ENCODE measurements around the gene ATOSB. TPM values are rescaled to one million over a fixed set of nuclear protein-coding genes. Genes with fewer than 3 reads are reported as not detected.

Gene ATOSB
- total and polyA plus RNA-seq, 2 of the 8 experiments (the other 6 are each of a cell fraction or from before 2014, with no cell fraction given): 6.9 to 10.4 TPM

GRCh38 chr9:35140093-35140492 is 24.4 kb upstream of the ATOSB start:
- H3K4ac ChIP-seq (replicated peaks; ENCODE audit: insufficient read length, low read depth, low read length): no peak overlapping the region
- H2AK5ac ChIP-seq (ENCODE audit: low read depth, low read length): no peak overlapping the region
- no peak overlapping the region for H4K91ac ChIP-seq (replicated peaks; ENCODE audit: insufficient read length, low read length)
- H3K23ac ChIP-seq (ENCODE audit: insufficient read length): no peak overlapping the region
- H2BK20ac ChIP-seq (ENCODE audit: low read length): no peak overlapping the region
- H3K18ac ChIP-seq (ENCODE audit: extremely low read depth, low read length): no peak overlapping the region
- no peak overlapping the region for H4K5ac ChIP-seq (ENCODE audit: insufficient read length, low read depth, low read length)
- H3K9ac ChIP-seq (replicated peaks in 1 of 4; ENCODE audit: extremely low read depth in 1 of 4, low read depth in 3 of 4, low read length in 3 of 4): no peak overlapping the region
- no peak overlapping the region for H3K14ac ChIP-seq (ENCODE audit: insufficient read length)
- H2AFZ ChIP-seq (ENCODE audit: low read length): no peak overlapping the region
- H2BK12ac ChIP-seq (ENCODE audit: low read depth, low read length): no peak overlapping the region
- H3K79me1 ChIP-seq (ENCODE audit: low read depth, low read length): no peaks in the 10 kb centered on the region
- TF ChIP-seq JUN (IDR thresholded peaks at IDR 0.05; ENCODE audit: low read depth, low read length) (no peak), MAFK (IDR thresholded peaks at IDR 0.05; ENCODE audit: low read depth, low read length) (peak; percentile 56; the same call in 1 of the 2 replicates)
- FAIRE-seq (no peak), DNase-seq (ENCODE audit: low read depth in 1 of 2, low spot score in 2 of 2) (no peak)
- H3K79me2 ChIP-seq (ENCODE audit: control insufficient read depth in 1 of 2, insufficient read depth in 2 of 2, low read length in 2 of 2): no peaks in the 10 kb centered on the region
- no peak overlapping the region for H3K4me3 ChIP-seq (ENCODE audit: extremely low read depth in 1 of 4, insufficient read depth in 2 of 4, low read depth in 3 of 4, low read length in 4 of 4)
- H3K4me1 ChIP-seq (replicated peaks in 1 of 4; ENCODE audit: control insufficient read depth in 3 of 4, insufficient read depth in 4 of 4, low read length in 3 of 4): no peaks in the 10 kb centered on the region
- ChIA-PET POLR2A (ENCODE audit: partially characterized antibody) (no interaction called here), CTCF (ENCODE audit: partially characterized antibody) (interaction anchor here (1.2 kb wide), 1 partner anchor 119 kb away, joined by 3 read pairs; no protein-coding TSS in a partner anchor)
- H4K20me1 ChIP-seq (replicated peaks in 1 of 2; ENCODE audit: control insufficient read depth in 1 of 2, insufficient read depth in 2 of 2, low read length in 2 of 2): no peaks in the 10 kb centered on the region
- no peak overlapping the region for H2BK120ac ChIP-seq (replicated peaks; ENCODE audit: low read depth, low read length)
- no peak overlapping the region for H4K8ac ChIP-seq (ENCODE audit: extremely low read depth, insufficient read depth, low read length)
- no peak overlapping the region for H2BK15ac ChIP-seq (ENCODE audit: low read length)
- H3K9me3 ChIP-seq (ENCODE audit: insufficient read depth in 2 of 2, low read depth in 1 of 2, low read length in 1 of 2): peaks cover 35 to 45% of the 10 kb centered on the region in 2 experiments
- H3K36me3 ChIP-seq (ENCODE audit: control insufficient read depth in 2 of 4, insufficient read depth in 4 of 4, low read length in 3 of 4): no peaks in the 10 kb centered on the region
- H3K27me3 ChIP-seq (replicated peaks in 1 of 4; ENCODE audit: control insufficient read depth in 3 of 4, extremely low read depth in 1 of 4, insufficient read depth in 3 of 4, low read length in 3 of 4): no peaks in the 10 kb centered on the region
- H3K4me2 ChIP-seq (ENCODE audit: insufficient read depth in 1 of 2, low read depth in 2 of 2, low read length in 2 of 2): no peak overlapping the region
- WGBS, 2 experiments (ENCODE audit: extremely low coverage in 1 of 2, insufficient coverage in 1 of 2, insufficient read length in 1 of 2, insufficient replicate concordance in 2 of 2, low coverage in 1 of 2, low lambda C conversion rate in 2 of 2, missing lambda C conversion rate in 1 of 2): 93% methylated on average over 2 of the region's 2 CpGs; no CpG with 5 or more reads in 1 of the 2 experiments
- no peak overlapping the region for H2BK5ac ChIP-seq (ENCODE audit: low read depth, low read length)
- no peak overlapping the region for H3K56ac ChIP-seq (replicated peaks; ENCODE audit: insufficient read length, low read depth, low read length)
- H3K23me2 ChIP-seq (ENCODE audit: low read depth, low read length): no peaks in the 10 kb centered on the region
- no peak overlapping the region for H3K27ac ChIP-seq (ENCODE audit: low read depth, low read length)

Measured in H1 (cell line).